AG10803 (cell line): ENCODE results near the gene KLRK1.
"Not testable (repeated sequence)": the region's sequence is repeated elsewhere in the genome, so short reads cannot be mapped to it uniquely, and the experiment has no call there.

Experiments
- DNase-seq: peaks from one replicate; pipeline ENCODE4 v3.0.0; 2010; ENCODE audit warnings: low read depth
- H3K4me3 ChIP-seq: 2 replicates; pipeline ENCODE4 v1.5.1; 2011; ENCODE audit warnings: mild to moderate bottlenecking, low read length, control low read depth
- TF ChIP-seq, protein P1 (sequence below): conservative IDR thresholded peaks from 2 replicates; pipeline ENCODE4 v1.5.1; 2011; ENCODE audit warnings: mild to moderate bottlenecking, low read length, control low read depth, inconsistent platforms

Gene KLRK1

DNA sequence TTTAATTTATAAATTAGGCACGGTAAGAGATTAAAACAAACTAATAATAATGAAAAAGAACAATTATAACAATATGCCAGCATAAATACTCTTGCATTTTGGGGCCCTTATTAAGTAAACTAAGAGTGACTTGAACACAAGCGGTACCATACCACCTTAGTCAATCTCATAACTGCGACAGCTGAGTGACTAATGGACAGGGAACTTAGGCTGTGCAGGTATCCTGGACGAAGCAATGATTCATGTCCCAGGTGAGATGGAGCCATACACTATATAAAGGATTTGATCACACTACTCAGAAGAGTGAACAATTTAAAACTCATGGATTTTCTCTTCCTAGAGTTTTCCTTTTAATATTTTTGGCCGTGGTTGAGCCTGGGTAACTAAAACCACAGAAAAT lies 15.5 kb upstream of the KLRK1 start:
- no peak overlapping the region for H3K4me3 ChIP-seq
- DNase-seq = no peak
- TF ChIP-seq, protein P1, sequence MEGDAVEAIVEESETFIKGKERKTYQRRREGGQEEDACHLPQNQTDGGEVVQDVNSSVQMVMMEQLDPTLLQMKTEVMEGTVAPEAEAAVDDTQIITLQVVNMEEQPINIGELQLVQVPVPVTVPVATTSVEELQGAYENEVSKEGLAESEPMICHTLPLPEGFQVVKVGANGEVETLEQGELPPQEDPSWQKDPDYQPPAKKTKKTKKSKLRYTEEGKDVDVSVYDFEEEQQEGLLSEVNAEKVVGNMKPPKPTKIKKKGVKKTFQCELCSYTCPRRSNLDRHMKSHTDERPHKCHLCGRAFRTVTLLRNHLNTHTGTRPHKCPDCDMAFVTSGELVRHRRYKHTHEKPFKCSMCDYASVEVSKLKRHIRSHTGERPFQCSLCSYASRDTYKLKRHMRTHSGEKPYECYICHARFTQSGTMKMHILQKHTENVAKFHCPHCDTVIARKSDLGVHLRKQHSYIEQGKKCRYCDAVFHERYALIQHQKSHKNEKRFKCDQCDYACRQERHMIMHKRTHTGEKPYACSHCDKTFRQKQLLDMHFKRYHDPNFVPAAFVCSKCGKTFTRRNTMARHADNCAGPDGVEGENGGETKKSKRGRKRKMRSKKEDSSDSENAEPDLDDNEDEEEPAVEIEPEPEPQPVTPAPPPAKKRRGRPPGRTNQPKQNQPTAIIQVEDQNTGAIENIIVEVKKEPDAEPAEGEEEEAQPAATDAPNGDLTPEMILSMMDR = no peak

DNA sequence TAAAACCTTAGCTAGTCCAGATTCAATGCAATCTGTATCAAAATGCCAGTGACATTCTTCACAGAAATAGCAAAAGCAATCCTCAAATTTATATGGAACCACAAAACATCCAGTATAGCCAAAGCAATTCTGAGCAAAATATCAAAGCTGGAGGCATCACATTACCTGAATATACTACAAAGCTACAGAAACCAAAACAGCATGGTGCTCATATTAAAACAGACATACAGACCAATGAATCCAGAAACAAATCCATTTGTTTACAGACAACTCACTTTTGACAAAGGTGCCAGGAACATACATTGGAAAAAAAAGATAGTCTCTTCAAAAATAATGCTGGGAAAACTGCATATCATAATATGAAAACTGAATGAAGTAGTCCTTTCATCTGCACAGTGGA lies 15.0 kb upstream of the KLRK1 start:
- H3K4me3 ChIP-seq = no peak overlapping the region
- DNase-seq = no peak
- TF ChIP-seq, protein P1 = no peak

DNA sequence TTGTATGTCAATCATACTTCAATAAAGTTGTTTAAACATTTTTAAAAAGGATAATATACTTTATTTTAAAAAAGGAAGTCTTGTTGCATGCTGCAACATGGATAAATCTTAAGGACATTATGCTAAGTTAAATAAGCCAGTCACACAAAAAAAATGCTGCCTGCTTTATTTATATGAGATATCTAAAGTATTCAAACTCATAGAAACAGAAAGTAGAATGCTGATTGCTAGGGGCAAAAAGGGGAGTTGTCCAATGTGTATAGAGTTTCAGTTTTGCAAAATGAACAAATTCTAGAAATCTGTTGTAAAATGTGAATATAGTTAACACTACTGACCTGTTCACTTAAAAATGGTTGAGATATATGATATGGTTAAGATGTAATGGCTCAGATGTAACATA lies 11.0 kb upstream of the KLRK1 start:
- TF ChIP-seq, protein P1 = no peak
- no peak overlapping the region for H3K4me3 ChIP-seq
- DNase-seq = no peak

DNA sequence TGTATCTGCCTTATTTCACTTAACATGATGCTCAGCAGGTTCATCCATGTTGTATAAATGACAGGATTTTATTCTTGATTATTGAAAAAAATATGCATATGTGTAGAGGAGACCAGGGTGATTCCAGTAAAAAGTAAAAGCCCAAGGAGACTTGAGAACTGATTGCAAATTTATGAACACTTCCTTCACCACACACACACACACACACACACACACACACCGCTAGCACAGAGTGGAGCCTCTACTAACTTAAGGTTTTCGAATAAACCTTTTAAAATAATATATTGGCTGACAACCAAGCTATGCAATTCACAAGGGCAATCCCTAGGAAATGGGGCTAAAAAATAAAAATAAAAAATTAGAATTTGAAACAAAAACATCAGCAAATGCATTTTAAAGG lies 8.3 kb upstream of the KLRK1 start:
- DNase-seq = no peak
- TF ChIP-seq, protein P1 = no peak
- no peak overlapping the region for H3K4me3 ChIP-seq

DNA sequence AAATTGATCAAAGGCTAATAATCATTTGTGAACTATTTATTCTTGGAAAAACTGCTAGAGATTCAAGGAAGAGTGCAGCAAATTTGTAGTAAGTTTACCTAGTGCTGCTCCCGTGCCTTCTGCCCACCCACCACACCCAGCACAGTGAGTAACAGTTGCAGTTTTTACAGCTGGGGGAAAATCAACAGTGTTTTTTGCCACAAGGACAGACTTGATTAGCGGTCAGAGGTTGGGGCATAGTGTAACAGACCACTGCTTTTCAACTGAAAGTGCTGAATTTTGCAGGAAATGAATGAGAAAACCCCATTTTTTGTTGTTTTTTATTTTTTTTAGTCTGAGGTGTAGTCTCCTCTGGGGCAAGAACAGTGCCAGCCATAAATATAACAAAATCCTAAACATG lies 7.5 kb upstream of the KLRK1 start:
- TF ChIP-seq, protein P1 = no peak
- H3K4me3 ChIP-seq = no peak overlapping the region
- no peak for DNase-seq

DNA sequence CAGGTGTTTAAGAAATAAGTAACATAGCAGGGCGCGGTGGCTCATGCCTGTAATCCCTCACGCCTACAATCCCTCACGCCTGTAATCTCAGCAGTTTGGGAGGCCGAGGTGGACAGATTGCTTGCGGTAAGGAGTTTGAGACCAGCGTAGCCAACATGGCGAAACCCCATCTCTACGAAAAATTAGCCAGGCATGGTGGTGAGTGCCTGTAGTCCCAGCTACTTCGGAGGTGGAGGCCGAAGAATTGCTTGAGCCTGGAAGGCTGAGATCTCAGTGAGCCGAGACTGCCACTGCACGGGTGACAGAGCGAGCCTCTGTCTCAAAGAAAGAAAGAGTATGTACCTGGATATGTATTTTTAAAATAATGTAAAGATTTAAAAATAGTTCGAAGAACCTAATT lies 6.3 kb upstream of the KLRK1 start:
- H3K4me3 ChIP-seq, DNase-seq: not testable (repeated sequence)

DNA sequence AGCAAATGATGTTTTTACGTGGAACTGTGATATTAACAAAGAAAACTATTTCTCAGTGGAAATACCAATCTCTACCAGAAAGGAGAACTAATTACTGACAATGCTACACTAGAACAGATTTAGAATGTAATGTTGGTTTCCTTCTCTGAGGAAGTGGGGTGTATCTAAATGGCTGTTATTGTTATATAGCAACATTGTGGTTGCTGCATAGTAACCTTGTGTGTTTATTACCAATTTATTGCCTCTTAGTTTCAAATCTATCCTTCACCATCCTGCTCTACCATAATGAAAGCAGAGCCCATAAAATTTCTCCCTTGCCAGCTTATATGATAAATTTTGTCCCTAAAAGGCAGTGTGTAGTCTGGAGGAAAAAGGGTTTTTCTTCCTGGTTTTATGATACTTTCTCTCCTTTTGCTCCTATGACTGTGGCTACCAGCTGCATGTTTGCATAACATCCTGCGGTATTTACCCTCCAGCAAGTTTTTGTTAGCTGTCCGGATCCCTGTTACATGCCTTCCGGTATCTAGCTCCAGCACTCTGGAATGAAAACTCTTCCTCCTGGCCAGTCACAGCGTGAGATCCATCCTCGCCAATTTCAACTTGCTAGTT lies 5.7 kb upstream of the KLRK1 start:
- peak; percentile 92 for DNase-seq
- H3K4me3 ChIP-seq = no peak overlapping the region
- TF ChIP-seq, protein P1 = no peak

DNA sequence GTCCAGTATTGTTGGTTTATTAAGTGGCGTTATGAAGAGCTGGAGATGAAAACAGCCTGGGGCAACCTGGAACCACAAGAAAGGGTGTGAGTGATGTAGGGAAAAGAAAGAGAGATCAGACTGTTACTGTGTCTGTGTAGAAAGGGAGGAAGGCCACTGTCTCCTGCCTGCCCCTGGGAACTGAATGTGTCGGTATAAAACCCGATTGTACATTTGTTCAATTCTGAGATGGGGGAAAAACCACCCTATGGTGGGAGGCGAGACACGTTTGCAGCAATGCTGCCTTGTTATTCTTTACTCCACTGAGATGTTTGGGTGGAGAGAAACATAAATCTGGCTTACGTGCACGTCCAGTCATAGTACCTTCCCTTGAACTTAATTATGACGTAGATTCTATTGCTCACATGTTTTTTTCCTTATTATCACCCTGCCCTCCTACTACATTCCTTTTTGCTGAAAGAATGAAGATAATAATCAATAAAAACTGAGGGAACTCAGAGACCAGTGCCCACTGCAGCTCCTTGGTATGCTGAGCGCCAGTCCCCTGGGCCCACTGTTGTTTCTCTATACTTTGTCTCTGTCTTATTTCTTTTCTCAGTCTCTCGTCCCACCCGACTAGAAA lies 4.8 kb upstream of the KLRK1 start:
- not testable (repeated sequence) for H3K4me3 ChIP-seq, DNase-seq
